ENCODE results near the gene CCDC194. TPM values are rescaled to one million over a fixed set of nuclear protein-coding genes. Genes with fewer than 3 reads are reported as not detected.

The CCDC194 gene
- total and polyA plus RNA-seq, 2 of the 13 experiments (the other 11 are each of a cell fraction or from before 2014, with no cell fraction given) = 0.13 to 0.21 TPM

GRCh38 chr19:17405250-17406045, 11.5 kb upstream of the CCDC194 start, which contains the start of gene BST2 (continued):
- TF ChIP-seq ZNF234 (CRISPR knock-in tag; conservative IDR thresholded peaks at IDR 0.05) (no peak), MLLT10 (CRISPR knock-in tag; IDR thresholded peaks at IDR 0.05) (no peak), KDM3A (CRISPR knock-in tag; IDR thresholded peaks at IDR 0.05; ENCODE audit: low read depth) (0 out of 2 replicates have a peak, but pooled peaks have one; percentile 47), BRD4 (CRISPR knock-in tag; IDR thresholded peaks at IDR 0.05) (0 out of 2 replicates have a peak, but pooled peaks have one; percentile 39), CHD4 (IDR thresholded peaks at IDR 0.05; ENCODE audit: borderline replicate concordance, low read length) (no peak), BRF2 (CRISPR knock-in tag; IDR thresholded peaks at IDR 0.05) (no peak), FOXA1 (IDR thresholded peaks at IDR 0.05) (no peak), FOXA1 (CRISPR knock-in tag; IDR thresholded peaks at IDR 0.05) (no peak), ZNF841 (CRISPR knock-in tag; IDR thresholded peaks at IDR 0.05; ENCODE audit: borderline replicate concordance) (no peak), NFYB (CRISPR knock-in tag; IDR thresholded peaks at IDR 0.05) (peak; percentile 69), MXI1 (IDR thresholded peaks at IDR 0.05; ENCODE audit: borderline replicate concordance, low read depth, low read length) (no peak; the same call in 2 of the 3 replicates), MAX (IDR thresholded peaks at IDR 0.05) (peak; percentile 76), DR1 (CRISPR knock-in tag; IDR thresholded peaks at IDR 0.05) (peak; percentile 48; the same call in 1 of the 2 replicates), ZFP82 (CRISPR knock-in tag; IDR thresholded peaks at IDR 0.05; ENCODE audit: borderline replicate concordance) (no peak), RERE (CRISPR knock-in tag; IDR thresholded peaks at IDR 0.05; ENCODE audit: low read depth) (no peak), TEAD3 (CRISPR knock-in tag; optimal IDR thresholded peaks at IDR 0.05; ENCODE audit: borderline replicate concordance) (peak; percentile 53), ZNF550 (CRISPR knock-in tag; IDR thresholded peaks at IDR 0.05; ENCODE audit: borderline replicate concordance) (no peak)
- TF ChIP-seq, protein P1, sequence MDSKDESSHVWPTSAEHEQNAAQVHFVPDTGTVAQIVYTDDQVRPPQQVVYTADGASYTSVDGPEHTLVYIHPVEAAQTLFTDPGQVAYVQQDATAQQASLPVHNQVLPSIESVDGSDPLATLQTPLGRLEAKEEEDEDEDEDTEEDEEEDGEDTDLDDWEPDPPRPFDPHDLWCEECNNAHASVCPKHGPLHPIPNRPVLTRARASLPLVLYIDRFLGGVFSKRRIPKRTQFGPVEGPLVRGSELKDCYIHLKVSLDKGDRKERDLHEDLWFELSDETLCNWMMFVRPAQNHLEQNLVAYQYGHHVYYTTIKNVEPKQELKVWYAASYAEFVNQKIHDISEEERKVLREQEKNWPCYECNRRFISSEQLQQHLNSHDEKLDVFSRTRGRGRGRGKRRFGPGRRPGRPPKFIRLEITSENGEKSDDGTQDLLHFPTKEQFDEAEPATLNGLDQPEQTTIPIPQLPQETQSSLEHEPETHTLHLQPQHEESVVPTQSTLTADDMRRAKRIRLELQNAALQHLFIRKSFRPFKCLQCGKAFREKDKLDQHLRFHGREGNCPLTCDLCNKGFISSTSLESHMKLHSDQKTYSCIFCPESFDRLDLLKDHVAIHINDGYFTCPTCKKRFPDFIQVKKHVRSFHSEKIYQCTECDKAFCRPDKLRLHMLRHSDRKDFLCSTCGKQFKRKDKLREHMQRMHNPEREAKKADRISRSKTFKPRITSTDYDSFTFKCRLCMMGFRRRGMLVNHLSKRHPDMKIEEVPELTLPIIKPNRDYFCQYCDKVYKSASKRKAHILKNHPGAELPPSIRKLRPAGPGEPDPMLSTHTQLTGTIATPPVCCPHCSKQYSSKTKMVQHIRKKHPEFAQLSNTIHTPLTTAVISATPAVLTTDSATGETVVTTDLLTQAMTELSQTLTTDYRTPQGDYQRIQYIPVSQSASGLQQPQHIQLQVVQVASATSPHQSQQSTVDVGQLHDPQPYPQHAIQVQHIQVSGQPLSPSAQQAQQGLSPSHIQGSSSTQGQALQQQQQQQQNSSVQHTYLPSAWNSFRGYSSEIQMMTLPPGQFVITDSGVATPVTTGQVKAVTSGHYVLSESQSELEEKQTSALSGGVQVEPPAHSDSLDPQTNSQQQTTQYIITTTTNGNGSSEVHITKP (CRISPR knock-in tag; IDR thresholded peaks at IDR 0.05; ENCODE audit: low read depth) = 0 out of 2 replicates have a peak, but pooled peaks have one; percentile 58
